ENCODE measurements around the gene CFAP70.
A peak's percentile ranks its signal among the peaks of the same experiment; 100 is the strongest.
"Not testable (repeated sequence)": the region's sequence is repeated elsewhere in the genome, so short reads cannot be mapped to it uniquely, and the experiment has no call there.

CFAP70 gene

DNA sequence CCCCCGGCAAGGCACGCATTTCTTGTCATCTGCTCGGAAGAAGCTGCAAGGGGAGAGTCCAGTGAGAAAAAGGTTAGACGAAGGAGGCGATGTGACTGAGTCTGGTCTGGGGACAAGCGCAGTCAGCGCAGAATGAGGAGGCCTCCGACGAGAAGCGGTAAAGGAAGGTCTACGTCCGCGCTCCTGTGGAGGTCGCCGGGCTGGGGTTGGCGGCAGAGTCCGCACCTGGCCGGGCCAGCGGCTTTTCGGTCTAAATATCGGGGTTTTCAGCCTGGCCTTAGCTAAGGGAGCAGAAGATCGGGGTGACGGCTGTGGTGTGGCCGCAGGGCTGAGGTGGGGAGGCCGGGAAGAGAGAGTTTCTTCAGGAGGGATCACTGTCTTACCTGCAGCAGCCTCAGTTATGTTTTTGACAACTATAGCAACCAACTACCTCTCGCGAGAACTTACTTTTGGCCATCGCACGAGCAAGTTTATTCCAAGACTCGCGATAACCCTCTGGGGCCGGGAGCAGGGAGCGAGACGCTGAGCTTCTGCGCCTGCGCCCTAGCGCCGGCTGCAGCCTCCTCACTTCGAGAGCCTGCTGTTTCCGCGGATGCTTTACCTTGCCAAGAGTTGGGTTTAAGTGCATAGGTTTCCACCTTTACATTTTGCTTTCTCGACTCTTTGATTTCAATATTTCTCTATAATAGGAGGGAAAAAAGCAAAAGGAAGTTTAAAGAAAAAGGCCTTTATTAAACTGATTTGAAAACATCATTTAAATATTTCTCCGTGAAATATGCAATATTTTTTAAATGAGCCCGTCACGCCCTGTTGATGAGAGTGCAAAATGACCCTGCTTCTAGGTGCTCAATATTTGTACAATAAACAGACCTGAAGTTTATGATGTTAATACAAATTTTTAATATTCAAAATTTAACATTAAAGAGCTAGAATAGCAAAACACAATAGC, at the start of gene CFAP70:
Gene CFAP70, minus strand, starts transcription at position 534 of the 949 bp plus-strand sequence. CDS start 4,068 bp downstream, outside the sequence.
- DNase-seq (ENCODE audit: low spot score): peak; percentile 93

DNA sequence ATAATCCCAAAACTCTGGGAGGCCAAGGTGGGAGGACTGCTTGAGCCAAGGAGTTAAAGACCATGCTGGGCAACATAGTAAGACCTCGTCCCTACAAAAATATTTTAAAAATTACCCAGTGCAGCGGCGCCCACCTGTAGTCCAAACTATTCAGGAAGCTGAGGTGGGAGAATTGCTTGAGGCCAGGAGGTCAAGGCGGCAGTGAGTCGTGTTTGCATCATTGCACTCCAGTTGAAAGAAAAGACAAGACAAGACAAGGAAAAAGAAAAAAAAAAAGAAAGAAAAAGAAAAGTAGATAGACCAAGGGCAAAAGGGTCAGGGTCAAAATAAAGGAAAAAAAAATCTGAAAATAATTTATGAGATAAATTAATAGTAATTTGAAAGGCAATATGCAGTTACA, 49.4 kb upstream of the CFAP70 start:
- no peak for DNase-seq (ENCODE audit: low spot score)

DNA sequence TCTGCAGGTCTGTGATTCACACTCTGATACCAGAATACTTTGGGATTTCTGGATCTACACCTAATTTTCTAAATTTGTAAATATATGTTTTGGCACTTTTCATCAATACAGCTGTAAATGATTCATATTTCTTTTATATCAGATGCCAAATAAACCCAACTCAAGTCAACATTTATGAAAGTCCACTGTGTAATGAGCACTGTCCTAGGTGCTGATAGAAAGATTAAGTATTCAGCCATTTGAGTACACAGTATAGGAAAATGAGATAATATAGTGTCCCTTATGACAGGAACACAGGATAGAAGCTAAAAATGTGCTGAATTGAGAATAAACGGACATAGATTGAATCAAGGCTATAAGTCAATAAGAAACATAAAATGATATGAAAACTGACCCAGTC, 48.8 kb upstream of the CFAP70 start:
- DNase-seq (ENCODE audit: low spot score): no peak

DNA sequence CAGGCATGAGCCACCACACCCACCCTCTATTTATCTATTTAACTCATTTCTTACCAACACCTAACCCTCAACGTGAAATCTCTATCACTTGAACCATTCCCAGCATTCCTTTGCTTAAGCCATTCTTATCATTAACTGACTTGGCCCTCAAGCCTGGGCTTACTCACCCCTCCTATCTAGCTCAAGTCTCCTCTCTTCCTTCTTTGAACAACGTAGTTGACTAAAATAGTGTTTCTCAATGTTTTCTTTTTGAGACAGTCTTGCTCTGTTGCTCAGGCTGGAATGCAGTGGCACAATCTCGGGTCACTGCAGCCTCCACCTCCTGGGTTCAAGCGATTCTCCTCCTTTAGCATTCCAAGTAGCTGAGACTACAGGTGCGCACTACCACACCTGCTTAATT, 48.2 kb upstream of the CFAP70 start:
- DNase-seq (ENCODE audit: low spot score): no peak

DNA sequence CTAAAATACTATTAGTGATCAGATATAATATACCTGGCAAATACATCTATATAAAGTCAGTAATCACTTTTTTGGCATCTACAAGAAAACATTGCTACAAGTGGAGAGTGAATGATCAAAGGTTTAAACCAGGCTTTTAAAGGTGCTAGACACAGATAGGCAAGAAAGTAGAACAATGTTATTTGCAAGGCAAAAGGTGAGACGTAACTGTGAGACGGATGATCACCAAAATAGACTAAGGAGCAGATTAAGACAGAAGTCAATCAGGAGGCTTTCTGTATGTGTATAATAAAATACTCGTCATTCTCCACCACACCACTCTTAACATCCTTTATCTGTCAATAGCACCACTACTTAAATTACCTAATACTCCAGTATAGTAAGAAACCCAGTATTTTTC, 46.9 kb upstream of the CFAP70 start:
- no peak for DNase-seq (ENCODE audit: low spot score)

DNA sequence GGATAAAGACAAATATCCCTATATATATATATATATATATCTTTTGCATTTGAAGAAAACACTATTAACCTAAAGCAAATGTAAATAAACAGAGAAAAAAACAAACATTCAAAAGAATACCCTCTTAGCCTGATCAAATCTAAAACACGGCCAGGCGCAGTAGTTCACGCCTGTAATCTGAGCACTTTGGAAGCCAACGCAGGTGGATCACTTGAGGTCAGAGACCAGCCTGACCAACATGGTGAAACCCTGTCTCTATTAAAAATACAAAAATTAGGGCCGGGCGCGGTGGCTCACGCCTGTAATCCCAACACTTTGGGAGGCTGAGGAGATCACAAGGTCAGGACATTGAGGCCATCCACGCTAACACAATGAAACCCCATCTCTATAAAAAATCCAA, 46.0 kb upstream of the CFAP70 start:
- DNase-seq (ENCODE audit: low spot score): no peak

DNA sequence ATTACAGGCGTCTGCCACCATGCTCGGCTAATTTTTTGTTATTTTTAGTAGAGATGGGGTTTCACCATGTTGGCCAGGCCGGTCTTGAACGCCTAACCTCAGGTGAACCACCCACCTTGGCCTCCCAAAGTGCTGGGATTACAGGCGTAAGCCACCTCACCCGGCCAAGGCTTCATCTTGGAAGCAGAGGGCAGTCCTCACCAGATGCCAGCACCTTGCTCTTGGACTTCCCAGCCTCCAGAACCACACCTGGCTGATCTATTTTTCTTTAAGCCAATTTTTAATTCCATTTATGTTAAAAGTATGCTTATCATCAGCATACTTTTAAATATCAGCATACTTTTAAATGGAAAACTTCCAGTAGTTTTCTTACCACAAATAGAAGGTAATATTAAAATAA, 43.0 kb upstream of the CFAP70 start:
- DNase-seq (ENCODE audit: low spot score): no peak

DNA sequence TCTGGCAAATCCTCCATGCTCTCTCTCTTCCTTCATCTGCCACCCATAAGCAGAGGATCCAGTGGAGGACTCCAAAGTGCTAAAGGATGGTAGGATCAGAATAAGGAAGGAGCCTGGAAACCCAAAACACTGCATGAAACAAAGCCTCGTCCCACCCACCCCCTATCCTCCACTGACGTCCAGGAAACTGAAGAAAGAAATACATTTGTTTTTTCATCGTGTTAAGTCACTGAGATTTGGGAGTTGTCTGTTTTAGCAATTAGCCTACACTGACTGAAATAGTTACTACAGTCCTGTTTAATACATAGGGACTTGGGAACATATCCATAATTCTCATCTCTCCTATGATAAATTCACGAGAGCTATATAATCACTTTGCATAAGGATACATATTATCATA, 40.4 kb upstream of the CFAP70 start:
- no peak for DNase-seq (ENCODE audit: low spot score)

DNA sequence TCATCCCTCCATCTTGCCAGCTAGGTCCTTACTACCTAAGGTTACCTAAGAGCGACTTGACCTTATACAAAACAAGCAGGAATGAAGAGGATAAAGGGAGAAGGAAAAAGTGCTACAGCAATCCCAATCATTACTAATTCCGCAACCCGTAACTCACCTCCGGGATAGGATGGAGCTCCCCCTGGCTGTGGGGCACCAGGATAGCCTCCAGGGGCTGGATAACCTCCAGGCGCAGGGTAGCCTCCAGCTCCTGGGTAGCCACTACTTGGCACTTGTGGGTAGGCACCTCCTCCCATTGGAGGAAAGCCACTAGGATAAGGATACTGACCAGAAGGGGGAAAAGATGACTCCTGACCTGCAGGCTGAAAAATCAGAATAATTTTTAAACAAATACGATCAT, 39.4 kb upstream of the CFAP70 start:
- no peak for DNase-seq (ENCODE audit: low spot score)

DNA sequence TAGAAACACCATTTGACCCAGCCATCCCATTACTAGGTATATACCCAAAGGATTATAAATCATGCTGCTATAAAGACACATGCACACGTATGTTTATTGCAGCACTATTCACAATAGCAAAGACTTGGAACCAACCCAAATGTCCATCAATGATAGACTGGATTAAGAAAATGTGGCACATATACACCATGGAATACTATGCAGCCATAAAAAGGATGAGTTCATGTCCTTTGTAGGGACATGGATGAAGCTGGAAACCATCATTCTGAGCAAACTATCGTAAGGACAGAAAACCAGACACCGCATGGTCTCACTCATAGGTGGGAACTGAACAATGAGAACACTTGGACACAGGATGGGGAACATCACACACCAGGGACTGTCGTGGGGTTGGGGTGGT, 35.7 kb upstream of the CFAP70 start:
- not testable (repeated sequence) for DNase-seq (ENCODE audit: low spot score)

DNA sequence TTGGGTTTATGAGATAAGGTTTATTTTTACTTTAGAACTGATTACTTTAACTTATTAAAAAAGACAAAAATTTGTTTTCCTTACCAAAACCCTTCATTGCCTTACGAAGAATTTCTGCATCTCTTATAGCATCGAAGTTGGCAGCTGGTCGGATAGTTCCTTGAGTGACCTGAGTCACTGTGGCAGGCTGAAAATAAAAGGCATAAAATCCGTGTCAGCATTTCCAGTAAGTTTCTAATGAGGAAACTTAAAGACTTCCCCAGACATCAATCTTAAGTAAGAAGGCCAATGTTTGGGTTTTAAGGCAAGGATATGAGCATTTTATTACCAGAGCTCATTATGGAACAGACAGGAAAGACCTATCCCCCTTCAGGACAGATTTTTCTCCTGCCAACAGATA, 29.6 kb upstream of the CFAP70 start:
- no peak for DNase-seq (ENCODE audit: low spot score)

DNA sequence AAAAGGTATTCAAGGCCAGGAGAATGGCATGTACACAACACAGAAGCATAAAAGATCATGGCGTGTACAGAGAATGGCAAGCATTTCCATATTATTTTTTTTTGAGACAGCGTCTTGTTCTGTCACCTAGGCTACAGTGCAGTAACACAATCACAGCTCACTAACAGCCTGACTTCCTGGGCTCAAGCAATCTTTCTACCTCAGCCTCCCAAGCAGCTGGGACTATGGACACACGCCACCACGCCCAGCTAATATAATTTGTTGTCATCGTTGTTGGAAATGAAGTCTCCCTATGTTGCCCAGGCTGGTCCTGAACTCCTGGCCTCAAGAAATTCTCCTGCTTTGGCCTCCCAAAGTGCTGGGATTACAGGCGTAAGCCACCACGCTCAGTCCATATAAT, 27.9 kb upstream of the CFAP70 start:
- no peak for DNase-seq (ENCODE audit: low spot score)

DNA sequence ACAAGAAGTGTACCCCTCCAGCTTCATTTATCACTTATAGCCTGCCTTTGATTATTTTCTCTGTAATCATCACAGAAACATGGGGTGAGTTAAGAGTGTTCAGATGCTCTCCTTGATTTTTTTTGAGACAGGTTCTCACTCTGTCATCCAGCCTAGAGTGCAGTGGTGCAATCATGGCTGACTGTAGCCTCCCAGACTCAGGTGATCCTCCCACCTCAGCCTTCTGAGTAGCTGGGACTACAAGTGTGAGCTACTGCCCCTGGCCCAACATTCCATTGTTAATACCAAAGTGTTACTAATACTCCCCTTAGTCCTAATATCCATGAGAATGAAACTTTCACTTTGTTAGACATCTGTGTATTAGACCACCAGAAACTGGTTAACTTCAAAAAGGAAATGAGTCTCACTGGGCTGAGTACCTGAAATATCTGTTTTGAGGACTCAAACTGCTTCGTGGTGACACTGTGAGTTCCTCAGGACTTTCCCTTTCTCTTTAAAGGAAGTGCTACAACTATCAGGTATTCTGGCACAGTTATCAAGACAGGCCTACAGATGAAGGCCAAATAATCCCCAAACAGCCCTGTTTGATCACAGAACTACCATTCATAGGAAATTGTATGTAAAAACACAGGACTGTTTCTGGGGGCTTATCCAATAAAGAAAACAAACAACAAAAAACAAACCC, 20.5 kb upstream of the CFAP70 start:
- no peak for DNase-seq (ENCODE audit: low spot score)

DNA sequence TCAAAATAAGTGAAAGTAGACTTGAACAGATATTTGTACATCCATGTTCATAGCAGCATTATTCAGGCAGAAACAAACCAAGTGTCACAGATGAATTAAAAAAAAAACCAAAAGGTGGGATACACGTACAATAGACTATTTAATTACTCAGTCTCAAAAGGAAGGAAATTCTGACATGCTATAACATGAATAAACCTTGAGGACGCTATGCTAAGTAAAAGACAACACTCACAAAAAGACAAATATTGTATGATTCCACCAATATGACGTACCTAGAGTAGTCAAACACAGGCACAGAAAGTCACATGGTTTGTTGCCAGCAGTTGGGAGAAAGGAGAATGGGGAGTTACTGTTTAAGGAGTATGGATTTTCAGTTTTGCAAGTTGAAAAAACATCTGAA, 18.0 kb upstream of the CFAP70 start:
- no peak for DNase-seq (ENCODE audit: low spot score)

DNA sequence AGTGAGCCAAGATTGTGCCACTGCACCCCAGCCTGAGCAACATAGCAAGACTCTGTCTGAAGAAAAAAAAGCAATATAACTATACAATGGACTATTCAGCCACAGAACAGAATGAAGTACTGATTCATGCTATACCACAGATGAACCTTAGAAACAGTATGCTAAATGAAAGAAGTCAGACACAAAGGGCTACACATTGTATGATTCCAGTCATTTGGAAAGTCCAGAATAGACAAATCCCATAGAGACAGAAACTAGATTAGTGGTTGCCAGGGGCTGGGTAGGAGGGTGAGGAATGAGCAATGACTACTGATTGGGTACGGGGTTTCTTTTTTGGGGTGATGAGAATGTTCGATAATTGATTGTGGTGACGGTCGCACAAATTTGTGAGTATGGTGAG, 9.6 kb upstream of the CFAP70 start:
- DNase-seq (ENCODE audit: low spot score): peak; percentile 70

DNA sequence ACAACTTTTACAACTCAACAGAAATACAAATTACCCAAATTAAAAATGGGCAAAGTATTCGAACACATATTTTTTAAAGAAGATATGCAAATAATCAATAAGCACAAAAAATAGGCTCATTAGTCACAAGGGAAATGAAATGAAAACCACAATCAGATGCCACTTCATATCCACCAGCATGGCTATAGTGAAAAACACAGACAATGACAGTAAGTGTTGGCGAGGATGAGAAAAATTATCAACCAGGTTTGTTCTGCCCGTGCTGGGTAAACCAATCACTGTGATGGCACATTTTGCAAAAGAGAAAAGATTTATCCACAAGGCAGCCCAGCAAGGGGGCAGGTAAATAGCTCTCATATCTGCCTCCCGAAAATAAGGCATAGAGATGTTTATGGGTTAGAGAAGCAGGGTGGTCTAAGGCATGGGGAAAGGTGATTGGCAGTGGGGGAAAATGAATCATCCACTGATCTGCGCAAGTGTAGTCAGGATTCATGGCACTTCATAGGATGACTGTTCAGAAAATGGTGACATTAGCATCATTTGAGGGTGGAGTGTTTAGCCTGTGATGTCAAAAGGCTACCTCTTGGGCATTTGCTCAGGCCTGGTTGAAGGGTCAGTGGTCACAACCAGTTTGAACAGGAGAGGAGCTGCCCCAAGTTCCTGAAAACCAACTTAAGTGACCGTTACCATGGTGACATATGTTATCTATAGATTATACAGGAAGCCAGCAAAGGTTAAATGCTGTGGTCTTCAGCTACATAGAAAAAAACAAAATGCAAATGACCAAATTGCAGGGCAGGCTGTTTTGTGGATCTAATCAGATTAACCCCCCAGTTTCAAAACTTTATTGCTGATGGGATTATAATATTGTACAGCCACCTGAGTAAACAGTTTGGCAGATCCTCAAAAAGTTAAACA, 8.0 kb upstream of the CFAP70 start:
- no peak for DNase-seq (ENCODE audit: low spot score)

DNA sequence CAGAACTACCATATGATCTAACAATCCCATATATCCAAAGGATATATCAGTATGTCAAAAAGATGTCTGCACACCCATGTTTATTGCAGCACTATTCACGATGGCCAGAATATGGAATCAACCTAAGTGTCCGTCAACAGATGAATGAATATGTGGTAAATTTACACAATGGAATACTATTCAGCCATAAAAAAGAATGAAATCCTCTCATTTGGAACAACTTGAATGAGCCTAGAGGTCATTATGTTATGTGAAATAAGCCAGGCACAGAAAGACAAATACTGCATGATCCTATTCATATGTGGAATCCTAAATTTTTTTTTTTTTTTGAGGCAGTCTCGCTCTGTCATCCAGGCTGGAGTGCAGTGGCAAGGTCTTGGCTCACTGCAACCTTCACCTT, 6.3 kb upstream of the CFAP70 start:
- no peak for DNase-seq (ENCODE audit: low spot score)

DNA sequence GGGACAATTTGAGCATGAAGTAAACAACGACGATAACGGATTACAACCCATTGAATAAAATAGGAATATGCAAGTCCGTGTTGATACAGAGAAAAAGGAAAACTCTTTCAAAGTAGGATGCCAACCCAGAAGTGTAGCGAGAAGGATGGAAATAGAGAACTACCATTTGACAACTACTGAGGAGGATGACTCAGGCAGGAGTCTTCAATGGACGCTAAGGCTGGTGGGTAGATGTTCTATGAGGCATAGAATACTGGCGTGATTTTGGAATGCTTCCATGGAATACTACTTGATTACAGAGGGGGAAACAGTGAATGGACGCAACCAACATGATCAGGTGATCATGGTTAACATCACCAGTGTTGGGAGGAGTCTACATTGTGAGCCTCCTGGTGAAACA, 828 bp upstream of the CFAP70 start:
- DNase-seq (ENCODE audit: low spot score): no peak

DNA sequence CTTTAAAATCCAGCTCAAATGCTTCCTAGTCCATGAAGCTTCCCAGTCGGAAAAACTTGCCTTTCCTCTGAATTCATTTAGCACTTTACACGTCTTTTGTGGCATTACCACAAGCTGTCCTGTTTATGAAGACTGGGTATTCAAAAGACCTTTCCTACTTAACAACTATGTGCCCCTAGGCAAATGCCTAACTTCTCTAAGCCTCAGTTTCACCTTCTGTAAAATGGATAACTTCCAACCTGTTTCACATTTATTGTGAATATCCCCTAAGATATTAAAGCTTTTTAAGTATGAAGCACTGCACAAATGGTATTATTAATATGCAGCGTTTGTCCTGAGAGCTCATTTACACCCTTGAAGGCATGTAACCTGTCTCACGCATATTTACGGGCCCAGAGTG, 843 bp downstream of the CFAP70 start:
- no peak for DNase-seq (ENCODE audit: low spot score)

DNA sequence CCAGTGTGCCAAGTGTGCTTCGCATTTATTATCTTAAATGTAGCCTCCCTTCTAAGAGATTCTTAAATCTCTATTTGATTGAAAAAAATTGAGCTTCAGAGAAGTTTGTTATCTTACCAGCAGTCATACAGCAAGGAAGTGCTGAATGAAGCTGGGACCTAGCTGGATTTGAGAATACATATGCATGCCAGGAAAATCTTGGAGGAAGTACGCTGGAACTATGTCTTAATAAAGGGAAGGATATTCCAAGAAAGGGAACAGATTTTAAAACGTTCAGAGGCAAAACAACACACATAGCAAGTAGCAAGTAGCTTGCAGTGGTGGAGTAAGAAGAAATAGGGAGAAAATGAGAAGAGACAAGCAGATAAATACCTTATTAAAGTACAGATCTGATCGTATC, 1.5 kb downstream of the CFAP70 start:
- no peak for DNase-seq (ENCODE audit: low spot score)

DNA sequence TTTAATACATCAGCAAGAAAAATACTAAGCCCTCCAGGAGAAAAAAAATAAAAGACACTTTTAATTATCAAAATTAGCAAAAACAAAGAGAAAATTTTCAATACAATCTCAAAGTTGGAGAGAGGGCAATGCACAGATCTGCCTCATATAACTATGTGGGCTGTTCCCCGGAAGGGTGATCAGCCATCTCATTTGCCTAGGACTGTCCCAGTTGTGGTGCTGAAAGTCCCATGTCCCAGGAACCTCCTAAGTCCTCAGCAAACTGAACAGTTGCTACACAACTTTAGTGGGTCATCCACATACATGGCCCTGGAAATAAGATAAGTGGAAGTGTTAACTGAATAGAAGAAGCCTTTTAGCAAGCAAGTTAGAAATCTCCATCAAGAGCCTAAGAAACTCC, 14.4 kb downstream of the CFAP70 start:
- no peak for DNase-seq (ENCODE audit: low spot score)

DNA sequence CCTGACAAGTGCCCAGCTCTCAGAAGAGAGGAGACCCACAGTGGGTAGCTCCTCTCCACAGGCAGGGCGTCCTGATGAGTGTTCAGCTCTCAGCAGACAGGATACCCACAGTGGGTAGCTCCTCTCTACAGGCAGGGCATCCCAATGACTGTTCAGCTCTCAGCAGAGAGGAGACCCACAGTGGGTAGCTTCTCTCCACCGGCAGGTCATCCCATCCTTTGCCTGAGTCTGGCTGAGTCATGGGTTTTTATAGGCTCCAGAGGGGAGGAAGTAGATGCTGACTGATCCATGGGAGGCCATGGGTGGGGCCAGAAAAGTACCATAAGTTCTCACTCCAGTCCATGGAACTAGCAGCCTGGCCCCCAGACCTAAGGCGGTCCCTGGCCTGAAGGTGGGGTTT, 18.5 kb downstream of the CFAP70 start:
- no peak for DNase-seq (ENCODE audit: low spot score)
